Keratinocyte (primary cell): ENCODE data around the gene POLH. TPM values are rescaled to one million over a fixed set of nuclear protein-coding genes. Genes with fewer than 3 reads are reported as not detected.

Experiments used
- DNase-seq: peaks from one replicate; pipeline ENCODE4 v3.0.0-alpha.2; 2011; ENCODE audit warnings: low read depth, missing footprints, low spot score
- FAIRE-seq: peaks from 2 replicates; lab custom pipeline; 2011; peaks lifted over from hg19 to GRCh38; lab: Jason Lieb, UNC
- H2AFZ ChIP-seq: 2 replicates; pipeline ENCODE4 v1.6.0; 2012; ENCODE audit warnings: low read length, control low read depth, inconsistent platforms; ENCODE audit not compliant: control insufficient read depth
- H3K27ac ChIP-seq: 2 replicates; pipeline ENCODE4 v1.5.1; 2011; ENCODE audit warnings: low read length; ENCODE audit not compliant: control insufficient read depth, insufficient read depth
- H3K27me3 ChIP-seq: 3 replicates; pipeline ENCODE4 v1.6.0; 2011; ENCODE audit warnings: low read length; ENCODE audit not compliant: control insufficient read depth, insufficient read depth; ENCODE audit errors: extremely low read depth
- H3K36me3 ChIP-seq, 2 experiments: 2 replicates in 1 of 2; 3 replicates in 1 of 2; pipeline ENCODE4 v1.5.1; 2011; ENCODE audit warnings: low read length in 2 of 2, mild to moderate bottlenecking in 1 of 2; ENCODE audit not compliant: control insufficient read depth in 2 of 2, insufficient read depth in 2 of 2; ENCODE audit errors: extremely low read depth in 1 of 2
- H3K4me1 ChIP-seq: 3 replicates; pipeline ENCODE4 v1.5.1; 2011; ENCODE audit warnings: low read length; ENCODE audit not compliant: control insufficient read depth, insufficient read depth; ENCODE audit errors: extremely low read depth
- H3K4me2 ChIP-seq: 3 replicates; pipeline ENCODE4 v1.6.0; 2011; ENCODE audit warnings: low read depth, low read length; ENCODE audit not compliant: control insufficient read depth, insufficient read depth; ENCODE audit errors: extremely low read depth
- H3K4me3 ChIP-seq, 3 experiments: fragments of 200-600 bp in 1 of 3; sonication (generic) in 1 of 3; 2 replicates in 2 of 3; 3 replicates in 1 of 3; pipeline ENCODE4 v1.5.1; 2011 to 2016; ENCODE audit warnings: low read length in 3 of 3, mild to moderate bottlenecking in 3 of 3, control low read depth in 2 of 3, inconsistent platforms in 1 of 3, low read depth in 1 of 3, mixed read lengths in 1 of 3, mixed run types in 1 of 3, moderate library complexity in 1 of 3; ENCODE audit not compliant: control insufficient read depth in 2 of 3, insufficient read depth in 2 of 3; ENCODE audit errors: extremely low read depth in 1 of 3
- H3K79me2 ChIP-seq: 2 replicates; pipeline ENCODE4 v1.6.0; 2012; ENCODE audit warnings: low read length; ENCODE audit not compliant: control insufficient read depth, insufficient read depth
- H3K9ac ChIP-seq: 3 replicates; pipeline ENCODE4 v1.6.0; 2011; ENCODE audit warnings: low read length; ENCODE audit not compliant: control insufficient read depth, insufficient read depth; ENCODE audit errors: extremely low read depth
- H3K9me1 ChIP-seq: 3 replicates; pipeline ENCODE4 v1.6.0; 2011; ENCODE audit warnings: low read length; ENCODE audit not compliant: control insufficient read depth, insufficient read depth; ENCODE audit errors: extremely low read depth
- H3K9me3 ChIP-seq: 2 replicates; pipeline ENCODE4 v1.5.1; 2012; ENCODE audit warnings: low read depth, low read length; ENCODE audit not compliant: control insufficient read depth
- H4K20me1 ChIP-seq: 3 replicates; pipeline ENCODE4 v1.6.0; 2011; ENCODE audit warnings: low read length; ENCODE audit not compliant: control insufficient read depth, insufficient read depth; ENCODE audit errors: extremely low read depth
- CTCF ChIP-seq, 3 experiments: IDR thresholded peaks in 1 of 3; conservative IDR thresholded peaks in 1 of 3; optimal IDR thresholded peaks in 1 of 3; 2 replicates in 2 of 3; 3 replicates in 1 of 3; pipeline versions ENCODE3 to v1.5.1; 2011; ENCODE audit warnings: low read length in 3 of 3, mild to moderate bottlenecking in 3 of 3, moderate library complexity in 2 of 3, control low read depth in 1 of 3, inconsistent platforms in 1 of 3; ENCODE audit not compliant: insufficient read depth in 2 of 3; ENCODE audit errors: extremely low read depth in 1 of 3
- EZH2 ChIP-seq: IDR thresholded peaks from one replicate; pipeline ENCODE4 v1.6.1; 2012; ENCODE audit warnings: inconsistent platforms, mild to moderate bottlenecking, low read length, moderate library complexity
- dilution Hi-C: fragments of 300-500 bp; cut with MboI; formaldehyde crosslinking; loops from one replicate; pipeline ENCODE4 v1.7.0; 2020; ENCODE audit warnings: low sequenced_read_pairs; ENCODE audit not compliant: extremely low pct_ligation_motif_present
- polyA plus RNA-seq, 5 experiments: library from polyadenylated mRNA; depleted of rRNA in 3 of 5; stranded (reverse) in 3 of 5; stranded (forward) in 1 of 5; unstranded in 1 of 5; fragments of >200 nt; gene quantifications; 1 replicate in 1 of 5; 2 replicates in 3 of 5; 3 replicates in 1 of 5; pipeline versions ENCODE4 v1.2.1 to v1.2.3, GENCODE V29; 2011 to 2012; ENCODE audit warnings: missing spikeins in 2 of 5, low read depth in 1 of 5, low replicate concordance in 1 of 5

Gene POLH
- polyA plus RNA-seq, 1 donor (not counting 4 experiments of a cell fraction or from before 2014, with no cell fraction given): 29.9 TPM

- dilution Hi-C loops: no loop called here
- DNase-seq (no peak), FAIRE-seq (peak; percentile 20)
- Histone ChIP-seq H3K4me1 (peaks cover 11% of the 10 kb centered on the region), H3K4me3 (no peak overlapping the region), H3K4me2 (no peak overlapping the region), H3K9me1 (no peaks in the 10 kb centered on the region), H3K9ac (no peak overlapping the region), H3K27ac (no peak overlapping the region), H3K27me3 (no peaks in the 10 kb centered on the region), H2AFZ (no peak overlapping the region), H3K79me2 (no peaks in the 10 kb centered on the region), H3K9me3 (no peaks in the 10 kb centered on the region), H4K20me1 (no peaks in the 10 kb centered on the region), H3K36me3 (peaks cover 23 to 26% of the 10 kb centered on the region in 2 experiments)
- no peak for TF ChIP-seq EZH2
- peak; percentile 78 to 86 (median 85) for TF ChIP-seq CTCF (optimal IDR thresholded peaks at IDR 0.05 in 1 of 3, IDR thresholded peaks at IDR 0.05 in 1 of 3, conservative IDR thresholded peaks at IDR 0.05 in 1 of 3; ENCODE audit: extremely low read depth in 1 of 3, insufficient read depth in 2 of 3, low read length in 3 of 3)
These were observed 32.4 kb downstream of the POLH start for GRCh38 chr6:43608310-43608763.

- FAIRE-seq: no peak
- dilution Hi-C loops: no loop called here
- H3K36me3 ChIP-seq: peaks cover 26 to 28% of the 10 kb centered on the region in 2 experiments
These were observed 32.8 kb downstream of the POLH start for GRCh38 chr6:43608807-43609206.

More at GRCh38 chr6:43608807-43609206, 32.8 kb downstream of the POLH start:
- H3K27ac ChIP-seq: no peak overlapping the region
- H3K79me2 ChIP-seq: no peaks in the 10 kb centered on the region
- H3K4me1 ChIP-seq: peaks cover 8% of the 10 kb centered on the region
- H2AFZ ChIP-seq: no peak overlapping the region
- no peak for DNase-seq
- H3K4me2 ChIP-seq: no peak overlapping the region
- H4K20me1 ChIP-seq: no peaks in the 10 kb centered on the region
- H3K4me3 ChIP-seq: no peak overlapping the region
- H3K9ac ChIP-seq: no peak overlapping the region
- TF ChIP-seq EZH2 (no peak), CTCF (optimal IDR thresholded peaks at IDR 0.05 in 1 of 3, IDR thresholded peaks at IDR 0.05 in 1 of 3, conservative IDR thresholded peaks at IDR 0.05 in 1 of 3; ENCODE audit: extremely low read depth in 1 of 3, insufficient read depth in 2 of 3, low read length in 3 of 3) (no peak)
- no peaks in the 10 kb centered on the region for H3K9me3 ChIP-seq
- H3K27me3 ChIP-seq: no peaks in the 10 kb centered on the region
- H3K9me1 ChIP-seq: no peaks in the 10 kb centered on the region
